ENCODE measurements around the gene RAC3. TPM values are rescaled to one million over a fixed set of nuclear protein-coding genes. Genes with fewer than 3 reads are reported as not detected.

RAC3 gene
- total RNA-seq, 1 experiment from 2014 or later, result 84.8 TPM

GRCh38 chr17:82049106-82049505 is 17.6 kb downstream of the RAC3 start:
- H3K4me3 Mint-ChIP-seq, result peak overlapping the region; percentile 10 to 53; a peak in 1 of 5 replicates
- no peaks in the 10 kb centered on the region for H3K23me2 ChIP-seq (ENCODE audit: insufficient read length, low read depth, low read length, poor library complexity, severe bottlenecking)
- no peak overlapping the region for H3K9ac ChIP-seq (ENCODE audit: extremely low read depth, insufficient read length, low read length)
- H3K4me1 ChIP-seq (ENCODE audit: insufficient read depth, low read length), result no peaks in the 10 kb centered on the region
- no peak overlapping the region for H3K23ac ChIP-seq (ENCODE audit: insufficient read length, low read depth, low read length)
- H3K36me3 Mint-ChIP-seq (ENCODE audit: insufficient read depth in 1 of 3, low read depth in 3 of 3), result peaks cover 6 to 28% (median 25%) of the 10 kb centered on the region in 3 experiments; a peak in 6 of 7 replicates
- H2AFZ ChIP-seq (ENCODE audit: low read length), result no peak overlapping the region
- no CpG with 5 or more reads among the region's 8 CpGs for WGBS (ENCODE audit: extremely low coverage, insufficient read length, low lambda C conversion rate)
- no peak overlapping the region for H4K8ac ChIP-seq (replicated peaks; ENCODE audit: insufficient read length, low read depth, low read length)
- no peak overlapping the region for H2AK5ac ChIP-seq (ENCODE audit: insufficient read length, low read length)
- TF ChIP-seq CTCF (conservative IDR thresholded peaks at IDR 0.05), result no peak
- no peak overlapping the region for H2BK120ac ChIP-seq (ENCODE audit: low read depth, low read length, poor library complexity, severe bottlenecking)
- no peaks in the 10 kb centered on the region for H3K9me3 Mint-ChIP-seq
- H3K9me3 ChIP-seq (ENCODE audit: control insufficient read depth, low read depth, low read length), result no peaks in the 10 kb centered on the region
- H3K27me3 Mint-ChIP-seq (ENCODE audit: low read depth), result no peaks in the 10 kb centered on the region; the same call in 1 of the 2 replicates
- no peak overlapping the region for H3K4ac ChIP-seq (ENCODE audit: low read depth, low read length)
- no peak overlapping the region for H3K18ac ChIP-seq (ENCODE audit: insufficient read length, low read depth, low read length)
- H2BK5ac ChIP-seq (ENCODE audit: insufficient read length, low read length), result no peak overlapping the region
- no peaks in the 10 kb centered on the region for H3K27me3 ChIP-seq (ENCODE audit: insufficient read depth, low read length)
- peaks cover 2% of the 10 kb centered on the region for H3K79me1 ChIP-seq (ENCODE audit: insufficient read depth, low read depth, low read length, poor library complexity, severe bottlenecking)
- no peaks in the 10 kb centered on the region for H4K20me1 ChIP-seq (ENCODE audit: control insufficient read depth, insufficient read depth, insufficient read length)
- no peak overlapping the region for H3K56ac ChIP-seq (ENCODE audit: insufficient read length, low read depth, low read length)
- H2BK12ac ChIP-seq (ENCODE audit: insufficient read length, low read depth, low read length), result no peak overlapping the region
- no peak overlapping the region for H3K27ac Mint-ChIP-seq
- no peak overlapping the region for H3K14ac ChIP-seq (ENCODE audit: insufficient read depth, low read length)
- H2BK15ac ChIP-seq (ENCODE audit: low read depth, low read length), result no peak overlapping the region
- no peak overlapping the region for H3T11ph ChIP-seq (ENCODE audit: low read length)
- H4K5ac ChIP-seq (ENCODE audit: insufficient read length, low read depth, low read length), result no peak overlapping the region
- H3K4me2 ChIP-seq (ENCODE audit: insufficient read depth, insufficient read length, low read length), result no peak overlapping the region
- DNase-seq, result no peak
- H2BK20ac ChIP-seq (ENCODE audit: low read depth, low read length, poor library complexity, severe bottlenecking), result no peak overlapping the region
- peaks cover 0 to 13% of the 10 kb centered on the region in 2 experiments; a peak in 2 of 4 replicates for H3K4me1 Mint-ChIP-seq
- H4K91ac ChIP-seq (ENCODE audit: insufficient read length, low read depth, low read length), result no peak overlapping the region
- no peaks in the 10 kb centered on the region for H3K79me2 ChIP-seq (ENCODE audit: insufficient read depth, low read length)
- H3K27ac ChIP-seq (ENCODE audit: insufficient read length, low read depth, low read length), result no peak overlapping the region

Data from H9 (cell line).